Central memory CD8-positive, alpha-beta T cell (primary cell): ENCODE results near the gene MIP.
A peak's percentile ranks its signal among the peaks of the same experiment; 100 is the strongest.
"Not testable (repeated sequence)": the region's sequence is repeated elsewhere in the genome, so short reads cannot be mapped to it uniquely, and the experiment has no call there.

Experiments
- ATAC-seq: fragments of 150-1000 bp; cut with Tn5 transposase; replicated peaks from 2 replicates; pipeline ENCODE4 v1.10.0; 2022; ENCODE audit warnings: mild to moderate bottlenecking, moderate FRiP score, moderate number of reproducible peaks; ENCODE audit not compliant: poor library complexity, severe bottlenecking; ENCODE audit errors: extremely low read depth
- DNase-seq, 2 donors: peaks; one replicate each; pipeline ENCODE4 v3.0.0; 2021; ENCODE audit warnings: low spot score in 2 of 2
- H3K27ac Mint-ChIP-seq: one replicate; pipeline ENCODE4 v1.8.0; 2022; ENCODE audit warnings: low read depth, mild to moderate bottlenecking, moderate library complexity, mixed read lengths
- H3K27me3 Mint-ChIP-seq: one replicate; pipeline ENCODE4 v1.8.0; 2022; ENCODE audit warnings: mixed read lengths
- H3K36me3 Mint-ChIP-seq: one replicate; pipeline ENCODE4 v1.8.0; 2022; ENCODE audit warnings: mild to moderate bottlenecking, moderate library complexity, mixed read lengths; ENCODE audit not compliant: insufficient read depth
- H3K4me1 Mint-ChIP-seq: one replicate; pipeline ENCODE4 v1.8.0; 2022; ENCODE audit warnings: mixed read lengths
- H3K4me3 Mint-ChIP-seq: one replicate; pipeline ENCODE4 v1.8.0; 2022; ENCODE audit warnings: mild to moderate bottlenecking, moderate library complexity, mixed read lengths
- H3K9me3 Mint-ChIP-seq: one replicate; pipeline ENCODE4 v1.8.0; 2022; ENCODE audit warnings: mixed read lengths

Gene MIP

GRCh38 chr12:56451147-56451546 is 3.3 kb downstream of the MIP start:
- Mint-ChIP-seq H3K9me3 (no peaks in the 10 kb centered on the region), H3K4me3 (no peak overlapping the region), H3K27ac (no peak overlapping the region), H3K4me1 (peaks cover 9% of the 10 kb centered on the region), H3K36me3 (peaks cover 4% of the 10 kb centered on the region), H3K27me3 (no peaks in the 10 kb centered on the region)
- DNase-seq (no peak), ATAC-seq (no peak)

- ATAC-seq (no peak), DNase-seq (no peak)
- H3K9me3 Mint-ChIP-seq = no peaks in the 10 kb centered on the region
- peaks cover 9% of the 10 kb centered on the region for H3K4me1 Mint-ChIP-seq
- peak overlapping the region; percentile 86 for H3K4me3 Mint-ChIP-seq
- H3K27ac Mint-ChIP-seq = peak overlapping the region; percentile 93
- peaks cover 4% of the 10 kb centered on the region for H3K36me3 Mint-ChIP-seq
- H3K27me3 Mint-ChIP-seq = no peaks in the 10 kb centered on the region
Observed at GRCh38 chr12:56450241-56450640, 4.2 kb downstream of the MIP start.

- Mint-ChIP-seq H3K27me3 (no peaks in the 10 kb centered on the region), H3K4me1 (peaks cover 9% of the 10 kb centered on the region), H3K36me3 (peaks cover 4% of the 10 kb centered on the region), H3K27ac (peak overlapping the region; percentile 93), H3K9me3 (no peaks in the 10 kb centered on the region), H3K4me3 (peak overlapping the region; percentile 86)
- ATAC-seq = no peak
- no peak for DNase-seq
Observed at GRCh38 chr12:56449622-56449984, 4.9 kb downstream of the MIP start.

GRCh38 chr12:56448860-56449621 is 5.4 kb downstream of the MIP start, which contains the start of gene TIMELESS:
Gene TIMELESS (minus strand): TSS chr12:56449426. CDS start chr12:56434170, 15,256 bp downstream.
- peak within 1 kb of the TSS; percentile 93 for H3K27ac Mint-ChIP-seq
- H3K9me3 Mint-ChIP-seq = no peaks in the 10 kb centered on the region
- peak; percentile 69 to 75 for DNase-seq
- H3K36me3 Mint-ChIP-seq = peaks cover 4% of the 10 kb centered on the region
- ATAC-seq = peak; percentile 98
- peak within 1 kb of the TSS; percentile 86 for H3K4me3 Mint-ChIP-seq
- no peaks in the 10 kb centered on the region for H3K27me3 Mint-ChIP-seq
- H3K4me1 Mint-ChIP-seq = peaks cover 9% of the 10 kb centered on the region

- not testable (repeated sequence) for H3K27ac Mint-ChIP-seq, ATAC-seq, H3K36me3 Mint-ChIP-seq, H3K4me1 Mint-ChIP-seq, DNase-seq, H3K27me3 Mint-ChIP-seq, H3K4me3 Mint-ChIP-seq, H3K9me3 Mint-ChIP-seq
Observed at GRCh38 chr12:56443208-56443607, 11.2 kb downstream of the MIP start.

GRCh38 chr12:56437430-56438176 is 16.9 kb downstream of the MIP start:
- no peak overlapping the region for H3K27ac Mint-ChIP-seq
- peaks cover 1% of the 10 kb centered on the region for H3K36me3 Mint-ChIP-seq
- ATAC-seq (no peak), DNase-seq (no peak)
- no peak overlapping the region for H3K4me3 Mint-ChIP-seq
- no peaks in the 10 kb centered on the region for H3K9me3 Mint-ChIP-seq
- H3K4me1 Mint-ChIP-seq = no peaks in the 10 kb centered on the region
- no peaks in the 10 kb centered on the region for H3K27me3 Mint-ChIP-seq

- DNase-seq (no peak), ATAC-seq (no peak)
- Mint-ChIP-seq H3K9me3 (no peaks in the 10 kb centered on the region), H3K27me3 (no peaks in the 10 kb centered on the region), H3K36me3 (peaks cover 4% of the 10 kb centered on the region), H3K4me3 (no peak overlapping the region), H3K27ac (no peak overlapping the region), H3K4me1 (no peaks in the 10 kb centered on the region)
Observed at GRCh38 chr12:56434828-56435227, 19.6 kb downstream of the MIP start.

GRCh38 chr12:56431850-56432249 is 22.6 kb downstream of the MIP start:
- no peaks in the 10 kb centered on the region for H3K9me3 Mint-ChIP-seq
- no peak overlapping the region for H3K4me3 Mint-ChIP-seq
- H3K27me3 Mint-ChIP-seq = no peaks in the 10 kb centered on the region
- DNase-seq (no peak), ATAC-seq (no peak)
- H3K4me1 Mint-ChIP-seq = no peaks in the 10 kb centered on the region
- peaks cover 2% of the 10 kb centered on the region for H3K36me3 Mint-ChIP-seq
- no peak overlapping the region for H3K27ac Mint-ChIP-seq

- Mint-ChIP-seq H3K27me3 (no peaks in the 10 kb centered on the region), H3K9me3 (no peaks in the 10 kb centered on the region), H3K27ac (no peak overlapping the region), H3K4me3 (no peak overlapping the region), H3K4me1 (no peaks in the 10 kb centered on the region), H3K36me3 (peaks cover 2% of the 10 kb centered on the region)
- ATAC-seq = no peak
- no peak for DNase-seq
Observed at GRCh38 chr12:56431288-56431687, 23.2 kb downstream of the MIP start.

- H3K9me3 Mint-ChIP-seq = no peaks in the 10 kb centered on the region
- no peak overlapping the region for H3K27ac Mint-ChIP-seq
- ATAC-seq (no peak), DNase-seq (no peak)
- H3K27me3 Mint-ChIP-seq = no peaks in the 10 kb centered on the region
- H3K36me3 Mint-ChIP-seq = no peaks in the 10 kb centered on the region
- H3K4me3 Mint-ChIP-seq = no peak overlapping the region
- H3K4me1 Mint-ChIP-seq = no peaks in the 10 kb centered on the region
Observed at GRCh38 chr12:56425940-56426438, 28.5 kb downstream of the MIP start.

GRCh38 chr12:56425193-56425592 is 29.3 kb downstream of the MIP start:
- Mint-ChIP-seq H3K36me3 (no peaks in the 10 kb centered on the region), H3K27ac (no peak overlapping the region), H3K4me3 (no peak overlapping the region)

GRCh38 chr12:56420411-56420810 is 34.0 kb downstream of the MIP start:
- H3K36me3 Mint-ChIP-seq = peaks cover 4% of the 10 kb centered on the region
- no peak for DNase-seq
- no peak overlapping the region for H3K27ac Mint-ChIP-seq
- no peaks in the 10 kb centered on the region for H3K9me3 Mint-ChIP-seq
- ATAC-seq = no peak
- H3K4me1 Mint-ChIP-seq = no peaks in the 10 kb centered on the region
- H3K4me3 Mint-ChIP-seq = no peak overlapping the region
- no peaks in the 10 kb centered on the region for H3K27me3 Mint-ChIP-seq

More at GRCh38 chr12:56425193-56425592, 29.3 kb downstream of the MIP start:
- ATAC-seq = no peak
- Mint-ChIP-seq H3K9me3 (no peaks in the 10 kb centered on the region), H3K27me3 (no peaks in the 10 kb centered on the region), H3K4me1 (no peaks in the 10 kb centered on the region)
- no peak for DNase-seq

- H3K4me3 Mint-ChIP-seq = no peak overlapping the region
- H3K9me3 Mint-ChIP-seq = no peaks in the 10 kb centered on the region
- H3K36me3 Mint-ChIP-seq = peaks cover 4% of the 10 kb centered on the region
- no peaks in the 10 kb centered on the region for H3K27me3 Mint-ChIP-seq
- H3K4me1 Mint-ChIP-seq = no peaks in the 10 kb centered on the region
- ATAC-seq (no peak), DNase-seq (no peak)
- no peak overlapping the region for H3K27ac Mint-ChIP-seq
Observed at GRCh38 chr12:56417739-56418138, 36.7 kb downstream of the MIP start.
